22Rv1 (cell line): ENCODE measurements around the gene DVL2.

Experiments
- H3K27ac ChIP-seq: fragments of 450-650 bp; 2 replicates; pipeline ENCODE4 v1.5.1; 2017
- ZFX ChIP-seq: fragments of 450-650 bp; IDR thresholded peaks from 2 replicates; pipeline ENCODE4 v1.6.1; 2017; ENCODE audit warnings: antibody characterized with exemption, borderline replicate concordance
- TF ChIP-seq, protein P1 (sequence below): fragments of 450-650 bp; IDR thresholded peaks from 2 replicates; pipeline ENCODE4 v1.5.1; 2017; ENCODE audit warnings: mild to moderate bottlenecking

DVL2 gene

DNA sequence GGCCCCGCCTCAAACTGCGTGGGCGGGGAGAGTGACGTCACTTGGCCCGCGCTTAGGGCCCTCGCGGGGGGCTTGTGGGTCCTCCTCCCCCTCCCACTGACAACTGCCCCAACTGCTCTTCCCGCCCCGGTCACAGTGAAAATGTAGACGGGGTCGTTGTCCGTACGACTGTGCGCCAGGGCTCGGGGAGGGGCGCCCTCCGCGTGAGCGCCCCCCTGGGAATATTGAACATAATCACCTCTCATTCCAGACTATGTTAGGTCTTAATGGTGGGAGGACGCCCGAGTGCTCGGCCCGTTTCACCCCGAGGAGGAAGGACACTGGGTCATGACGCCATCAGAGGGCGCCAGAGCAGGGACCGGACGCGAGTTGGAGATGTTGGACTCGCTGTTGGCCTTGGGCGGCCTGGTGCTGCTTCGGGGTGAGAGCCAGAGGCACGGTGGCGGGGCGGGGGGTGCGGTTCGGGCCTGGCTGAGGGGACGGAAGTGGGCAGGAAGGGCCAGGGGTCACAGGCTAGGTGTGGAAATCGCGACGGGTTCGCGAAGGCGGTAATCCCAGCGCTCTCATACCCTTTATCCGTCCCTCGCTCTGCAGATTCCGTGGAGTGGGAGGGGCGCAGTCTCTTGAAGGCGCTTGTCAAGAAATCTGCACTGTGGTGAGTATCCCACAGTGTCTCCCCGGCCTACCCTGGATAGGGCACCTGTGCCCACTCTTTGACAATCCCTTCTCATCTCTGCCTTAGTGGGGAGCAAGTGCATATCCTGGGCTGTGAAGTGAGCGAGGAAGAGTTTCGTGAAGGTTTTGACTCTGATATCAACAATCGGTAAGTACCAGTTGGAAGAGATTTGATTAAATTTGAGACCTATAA is 18.1 kb upstream of the DVL2 start, which contains the start of gene ELP5:
Gene ELP5 (plus strand): TSS at position 40 of the 868 bp plus-strand sequence. CDS start 336 bp downstream, at position 376.
- H3K27ac ChIP-seq: peak within 1 kb of the TSS; percentile 99
- no peak for TF ChIP-seq ZFX
- TF ChIP-seq, protein P1, sequence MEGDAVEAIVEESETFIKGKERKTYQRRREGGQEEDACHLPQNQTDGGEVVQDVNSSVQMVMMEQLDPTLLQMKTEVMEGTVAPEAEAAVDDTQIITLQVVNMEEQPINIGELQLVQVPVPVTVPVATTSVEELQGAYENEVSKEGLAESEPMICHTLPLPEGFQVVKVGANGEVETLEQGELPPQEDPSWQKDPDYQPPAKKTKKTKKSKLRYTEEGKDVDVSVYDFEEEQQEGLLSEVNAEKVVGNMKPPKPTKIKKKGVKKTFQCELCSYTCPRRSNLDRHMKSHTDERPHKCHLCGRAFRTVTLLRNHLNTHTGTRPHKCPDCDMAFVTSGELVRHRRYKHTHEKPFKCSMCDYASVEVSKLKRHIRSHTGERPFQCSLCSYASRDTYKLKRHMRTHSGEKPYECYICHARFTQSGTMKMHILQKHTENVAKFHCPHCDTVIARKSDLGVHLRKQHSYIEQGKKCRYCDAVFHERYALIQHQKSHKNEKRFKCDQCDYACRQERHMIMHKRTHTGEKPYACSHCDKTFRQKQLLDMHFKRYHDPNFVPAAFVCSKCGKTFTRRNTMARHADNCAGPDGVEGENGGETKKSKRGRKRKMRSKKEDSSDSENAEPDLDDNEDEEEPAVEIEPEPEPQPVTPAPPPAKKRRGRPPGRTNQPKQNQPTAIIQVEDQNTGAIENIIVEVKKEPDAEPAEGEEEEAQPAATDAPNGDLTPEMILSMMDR: peak; percentile 76

DNA sequence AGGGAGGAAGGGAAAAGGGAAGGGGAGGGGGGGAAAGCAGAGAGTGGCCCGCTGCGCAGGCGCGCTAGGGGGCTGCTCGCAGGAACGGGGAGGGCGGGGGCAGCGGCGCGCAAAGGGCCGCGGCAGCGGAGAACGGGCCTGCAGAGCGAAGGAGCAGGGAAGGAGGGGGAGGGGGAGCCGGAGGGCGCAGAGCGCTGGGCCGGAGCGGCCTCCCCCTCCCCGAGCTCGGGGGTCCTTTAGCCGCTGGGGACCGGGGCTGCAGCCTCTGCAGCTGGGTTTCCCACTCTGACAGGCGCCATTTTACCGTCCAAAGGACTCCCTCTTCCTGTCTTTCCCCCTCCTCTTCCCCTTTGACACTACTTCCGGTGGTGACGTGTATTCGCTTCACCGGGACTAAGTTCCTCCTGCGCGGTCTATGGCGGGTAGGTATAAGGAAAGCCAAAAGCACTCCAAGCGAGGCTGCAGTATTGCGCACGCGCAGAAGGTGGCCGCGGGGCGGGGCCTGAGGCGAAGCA is 17.4 kb upstream of the DVL2 start, which contains the start of gene CTDNEP1:
Gene CTDNEP1 (minus strand): TSS at position 74 of the 515 bp plus-strand sequence. CDS start 438 bp downstream, outside the sequence.
- TF ChIP-seq ZFX: no peak
- TF ChIP-seq, protein P1: no peak
- H3K27ac ChIP-seq: peak within 1 kb of the TSS; percentile 99

DNA sequence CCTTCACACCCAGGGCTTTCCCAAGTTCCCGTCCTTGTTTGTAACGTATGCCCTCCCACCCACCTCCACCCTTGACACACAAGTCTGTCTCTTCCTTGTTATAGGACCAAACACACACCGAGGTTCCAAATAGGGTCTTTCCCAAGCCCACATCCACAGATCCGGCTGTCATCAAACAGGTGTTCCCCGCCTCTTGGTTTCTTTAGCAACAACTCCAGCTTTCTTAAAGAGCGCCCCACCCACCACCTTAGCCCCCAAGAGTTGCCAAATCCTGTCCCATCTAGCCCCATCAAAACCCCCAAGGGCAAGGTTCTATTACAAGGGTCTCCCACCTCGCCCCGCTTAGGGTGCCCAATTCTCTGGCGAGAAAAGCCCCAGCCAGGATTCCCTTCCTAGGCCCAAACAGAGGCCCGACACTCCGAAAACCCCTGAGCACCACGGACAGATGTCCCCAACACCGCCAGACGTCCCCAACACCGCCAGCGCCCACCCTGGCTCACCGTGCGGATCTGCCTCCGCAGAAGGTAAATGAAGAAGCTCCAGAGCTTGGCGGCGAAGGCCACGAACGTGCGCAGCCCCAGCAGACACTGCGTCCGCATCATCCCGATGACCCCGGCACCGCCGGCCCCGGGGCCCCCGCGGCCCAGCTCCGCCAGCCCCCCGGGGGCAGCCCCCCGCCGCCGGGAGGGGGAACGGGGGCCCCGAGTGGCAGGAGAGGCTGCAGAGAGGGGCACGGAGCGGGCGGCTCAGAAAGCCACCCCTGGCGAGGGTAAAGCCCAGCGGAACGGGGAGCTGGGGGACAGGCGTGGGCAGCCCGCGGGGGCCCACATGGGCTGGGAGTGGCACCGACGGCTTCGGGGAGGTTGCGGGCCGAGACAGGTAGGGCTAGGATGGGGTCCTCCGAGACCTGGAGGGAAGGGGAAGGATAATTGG is 16.6 kb upstream of the DVL2 start:
- H3K27ac ChIP-seq: peak overlapping the region; percentile 99

DNA sequence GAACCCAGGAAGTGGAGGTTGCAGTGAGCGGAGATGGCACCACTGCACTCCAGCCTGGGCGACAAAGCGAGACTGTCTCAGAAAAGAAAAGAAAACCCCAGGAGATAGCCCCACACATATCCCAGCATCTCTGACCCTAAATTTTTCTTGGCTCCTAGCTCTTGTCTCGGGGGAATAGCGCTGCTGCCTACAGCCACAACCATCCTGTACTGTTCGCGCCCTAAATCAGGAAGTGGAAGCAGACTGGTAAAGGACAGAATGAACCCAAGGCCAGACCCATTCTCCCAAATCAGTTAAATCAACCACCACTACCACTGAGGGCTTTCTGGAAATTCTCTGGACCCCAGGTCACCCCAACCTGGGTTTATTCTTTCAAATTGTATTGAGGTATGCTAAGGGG is 15.5 kb upstream of the DVL2 start:
- peak overlapping the region; percentile 99 for H3K27ac ChIP-seq

More for the DNA sequence above, 16.6 kb upstream of the DVL2 start:
- no peak for TF ChIP-seq ZFX
- TF ChIP-seq, protein P1: no peak

DNA sequence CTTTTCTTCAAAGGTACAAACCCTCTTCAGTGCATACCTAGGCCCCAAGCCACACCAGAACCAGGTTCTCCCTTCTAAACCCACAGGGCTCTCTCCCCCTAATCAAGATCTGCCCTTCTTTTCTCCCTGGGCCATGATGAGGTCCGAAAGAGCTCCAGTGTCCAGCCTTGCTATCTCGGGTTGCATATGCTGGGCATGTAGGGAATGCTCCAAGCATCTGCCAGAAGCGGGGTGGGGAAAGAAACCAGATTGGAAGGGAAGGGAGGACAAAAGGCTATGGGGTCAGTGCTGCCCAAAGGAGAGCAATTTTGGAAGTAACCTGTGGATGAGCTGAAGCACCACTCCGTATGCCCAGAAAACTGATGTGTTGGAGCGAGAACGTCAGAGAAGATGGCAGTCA is 14.9 kb upstream of the DVL2 start:
- TF ChIP-seq, protein P1: no peak
- no peak for TF ChIP-seq ZFX
- peak overlapping the region; percentile 99 for H3K27ac ChIP-seq

More for the DNA sequence above, 15.5 kb upstream of the DVL2 start:
- no peak for TF ChIP-seq ZFX
- TF ChIP-seq, protein P1: no peak

DNA sequence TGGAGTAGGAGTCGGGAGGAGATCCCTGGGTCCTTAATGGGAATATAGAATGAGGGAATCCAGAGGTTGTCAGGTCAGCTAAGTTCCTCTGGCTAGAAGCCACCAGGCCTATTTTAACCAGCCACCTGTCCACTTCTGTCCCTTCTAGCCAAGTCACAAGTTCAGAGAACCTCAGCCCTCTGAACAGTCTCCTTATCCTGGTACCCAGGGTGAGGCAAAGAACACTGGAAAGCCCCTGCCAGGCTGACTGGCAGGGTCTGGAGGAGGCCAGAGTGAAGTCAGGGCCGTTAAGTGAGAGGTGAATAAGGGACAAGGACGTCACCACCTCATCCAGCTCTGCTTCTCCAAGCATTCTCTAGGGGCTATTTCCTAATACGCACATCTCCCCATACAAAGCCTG is 14.5 kb upstream of the DVL2 start:
- H3K27ac ChIP-seq: peak overlapping the region; percentile 99

More for the DNA sequence above, 14.5 kb upstream of the DVL2 start:
- TF ChIP-seq, protein P1: no peak
